Daoy (cell line): ENCODE measurements around the gene ZBTB4. TPM values are rescaled to one million over a fixed set of nuclear protein-coding genes. Genes with fewer than 3 reads are reported as not detected.

Experiments
- DNase-seq: peaks from one replicate; pipeline ENCODE4 v3.0.0-alpha.2; 2015; ENCODE audit warnings: low read depth
- total RNA-seq: library from RNA; depleted of rRNA; stranded (reverse); fragments of >200 nt; shearing (Covaris generic); gene quantifications from 2 replicates; pipeline ENCODE4 v1.2.3, GENCODE V29; 2014

The ZBTB4 gene
- total RNA-seq, 1 experiment from 2014 or later: 6.1 TPM

GRCh38 chr17:7441266-7441665 is 38.2 kb downstream of the ZBTB4 start:
- no peak for DNase-seq

GRCh38 chr17:7440834-7441195 is 38.6 kb downstream of the ZBTB4 start:
- DNase-seq: peak; percentile 73

GRCh38 chr17:7440113-7440833 is 39.2 kb downstream of the ZBTB4 start:
- peak; percentile 65 for DNase-seq

- DNase-seq: no peak
Measured at GRCh38 chr17:7439462-7440112, 39.8 kb downstream of the ZBTB4 start, which contains the start of gene FGF11. FGF11 (plus strand) TSS chr17:7439512; CDS start chr17:7439621, 109 bp downstream.

GRCh38 chr17:7438656-7439460 is 40.6 kb downstream of the ZBTB4 start:
- DNase-seq: no peak

GRCh38 chr17:7437950-7438614 is 41.3 kb downstream of the ZBTB4 start:
- DNase-seq: peak; percentile 72

DNA sequence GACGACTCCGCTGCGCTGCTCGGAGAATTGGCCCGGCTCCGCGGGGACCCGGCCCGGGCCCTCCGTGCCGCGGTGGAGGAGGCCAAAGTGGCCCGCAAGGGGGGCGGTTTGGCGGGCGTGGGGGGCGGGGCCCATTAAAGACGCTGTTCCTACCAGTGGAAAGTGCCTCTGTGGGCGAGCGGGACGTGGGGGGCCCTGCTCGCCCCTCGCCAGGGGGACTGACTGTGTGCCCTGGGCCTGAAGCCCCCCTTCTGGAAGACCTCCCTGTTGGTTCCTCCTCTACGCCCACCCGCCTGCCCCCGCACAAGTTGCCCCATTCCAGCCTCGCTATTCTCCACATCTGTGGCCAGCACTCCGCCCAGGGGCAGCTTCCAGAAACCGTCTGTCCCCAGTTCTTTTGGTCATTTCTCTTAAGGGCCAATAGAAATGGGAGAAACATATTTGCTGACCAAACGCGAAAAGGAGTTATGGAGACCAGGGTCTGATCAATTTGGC is 42.0 kb downstream of the ZBTB4 start:
- DNase-seq: no peak

GRCh38 chr17:7436556-7437368 is 42.7 kb downstream of the ZBTB4 start:
- peak; percentile 92 for DNase-seq

DNA sequence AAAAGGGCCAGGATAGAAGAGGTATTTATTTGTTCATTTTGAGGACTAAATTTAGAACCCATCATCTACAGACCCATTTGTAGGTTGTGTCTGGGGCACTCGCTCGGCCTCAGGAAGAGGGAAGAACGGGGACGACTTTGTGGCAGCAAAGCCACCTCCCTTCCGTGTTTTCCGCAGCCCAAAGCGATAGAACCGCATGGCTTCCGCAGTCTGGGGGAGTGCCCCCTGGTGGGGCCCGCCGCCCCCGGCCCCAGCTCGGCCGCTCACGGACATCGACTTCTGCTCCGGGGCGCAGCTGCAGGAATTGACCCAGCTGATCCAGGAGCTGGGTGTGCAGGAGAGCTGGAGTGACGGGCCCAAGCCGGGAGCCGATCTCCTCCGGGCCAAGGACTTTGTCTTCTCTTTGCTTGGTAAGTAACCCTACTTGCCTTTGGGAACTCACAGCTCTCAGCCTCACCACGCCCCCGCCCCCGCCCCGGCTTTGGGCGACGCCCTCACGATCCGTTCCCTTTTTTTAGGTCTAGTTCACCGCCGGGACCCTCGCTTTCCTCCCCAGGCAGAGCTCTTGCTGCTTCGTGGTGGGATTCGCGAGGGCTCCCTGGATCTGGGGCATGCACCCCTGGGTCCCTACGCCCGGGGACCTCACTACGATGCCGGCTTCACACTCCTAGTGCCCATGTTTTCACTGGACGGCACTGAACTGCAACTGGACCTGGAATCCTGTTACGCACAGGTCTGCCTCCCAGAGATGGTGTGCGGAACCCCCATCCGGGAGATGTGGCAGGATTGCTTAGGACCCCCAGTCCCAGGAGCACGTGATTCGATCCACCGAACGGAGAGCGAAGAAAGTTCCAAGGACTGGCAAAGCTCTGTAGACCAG is 43.5 kb downstream of the ZBTB4 start:
- peak; percentile 70 for DNase-seq

GRCh38 chr17:7432296-7432695 is 47.1 kb downstream of the ZBTB4 start:
- no peak for DNase-seq

DNA sequence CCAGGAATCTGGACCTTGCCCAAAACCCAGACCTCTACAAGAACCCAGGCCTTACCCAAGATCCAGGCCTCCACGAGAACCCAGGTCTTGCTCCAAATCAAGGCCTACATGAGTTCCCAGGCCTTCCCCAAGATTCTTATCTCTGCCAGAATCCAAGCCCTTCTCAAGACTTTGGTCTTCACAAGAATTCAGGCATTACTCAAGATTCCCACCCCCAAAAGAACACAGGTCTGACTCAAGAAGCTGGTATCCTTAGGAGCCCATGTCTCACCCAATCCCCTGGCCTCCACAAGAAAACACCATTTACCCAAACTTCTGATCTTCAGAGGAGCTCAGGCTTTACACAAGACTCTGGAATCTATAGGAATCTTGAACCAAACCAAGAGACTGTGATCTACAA is 48.2 kb downstream of the ZBTB4 start:
- no peak for DNase-seq

GRCh38 chr17:7429722-7430121 is 49.7 kb downstream of the ZBTB4 start:
- DNase-seq: no peak

DNA sequence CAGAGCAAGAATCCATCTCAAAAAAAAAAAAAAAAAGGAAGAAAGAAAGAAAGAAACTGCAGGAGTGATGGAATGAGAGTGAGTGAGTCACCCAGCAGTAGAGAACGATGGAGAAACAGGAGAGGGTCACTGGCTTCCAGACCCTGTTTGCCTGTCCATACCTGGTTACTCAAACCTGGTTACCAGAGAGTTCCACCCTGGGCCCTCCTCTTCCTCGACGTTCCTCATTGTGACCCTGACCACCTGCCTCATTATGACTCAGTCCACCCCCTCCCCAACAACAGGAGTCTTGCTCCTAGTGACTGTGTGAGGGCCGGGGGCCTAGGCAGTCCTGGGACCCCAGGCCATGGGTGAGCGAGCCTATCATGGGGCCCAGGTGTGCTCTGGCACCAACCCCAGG is 50.9 kb downstream of the ZBTB4 start, which contains the start of gene SPEM3:
Gene SPEM3 (plus strand): TSS at position 301 of the 400 bp plus-strand sequence. CDS start 46 bp downstream, at position 347.
- DNase-seq: no peak

GRCh38 chr17:7427549-7427948 is 51.9 kb downstream of the ZBTB4 start:
- no peak for DNase-seq

DNA sequence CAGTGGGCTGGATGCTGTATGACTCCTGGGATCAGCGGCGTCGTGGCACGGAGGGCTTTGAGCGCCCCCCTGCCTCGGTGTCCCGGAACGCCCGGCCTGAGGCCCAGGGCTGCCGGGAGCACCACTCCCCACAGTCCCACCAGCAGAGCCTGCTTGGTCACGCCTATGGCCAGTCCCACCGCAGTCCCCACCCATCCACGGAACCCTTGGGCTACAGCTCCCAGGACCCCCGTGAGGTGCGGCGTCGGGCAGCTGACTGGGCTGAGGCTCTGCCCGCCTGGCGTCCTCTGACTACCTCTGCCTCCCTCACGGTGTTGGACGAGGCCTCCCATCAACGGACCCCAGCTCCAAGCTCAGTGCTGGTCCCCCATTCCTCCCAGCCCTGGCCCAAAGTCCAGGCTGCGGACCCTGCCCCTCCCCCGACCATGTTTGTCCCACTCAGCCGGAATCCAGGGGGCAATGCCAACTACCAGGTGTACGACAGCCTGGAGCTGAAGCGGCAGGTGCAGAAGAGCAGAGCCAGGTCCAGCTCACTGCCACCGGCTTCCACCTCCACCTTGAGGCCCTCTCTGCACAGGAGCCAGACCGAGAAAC is 52.4 kb downstream of the ZBTB4 start:
- no peak for DNase-seq

DNA sequence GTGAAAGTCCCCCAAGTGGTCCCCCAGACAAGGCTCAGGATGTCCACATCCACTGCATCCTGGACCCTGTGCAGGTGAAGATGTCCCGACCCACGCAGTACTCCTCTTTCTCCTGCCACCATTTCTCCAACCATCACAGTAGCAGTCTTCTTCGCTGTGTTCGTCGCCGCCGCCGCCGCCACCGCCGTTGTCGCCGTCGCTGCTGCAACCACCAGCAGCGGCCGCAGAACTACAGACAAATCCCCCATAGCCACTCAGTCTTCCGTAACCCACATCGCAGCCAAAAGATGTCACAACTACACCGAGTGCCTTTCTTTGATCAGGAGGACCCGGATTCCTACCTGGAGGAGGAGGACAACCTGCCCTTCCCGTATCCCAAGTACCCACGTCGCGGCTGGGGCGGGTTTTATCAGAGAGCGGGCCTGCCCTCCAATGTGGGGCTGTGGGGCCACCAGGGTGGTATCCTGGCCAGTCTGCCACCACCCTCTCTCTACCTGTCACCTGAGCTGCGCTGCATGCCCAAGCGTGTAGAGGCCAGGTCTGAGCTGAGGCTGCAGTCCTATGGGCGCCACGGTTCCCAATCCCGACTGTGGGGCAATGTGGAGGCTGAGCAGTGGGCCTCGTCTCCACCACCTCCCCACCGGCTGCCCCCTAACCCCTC is 53.1 kb downstream of the ZBTB4 start:
- DNase-seq: no peak

DNA sequence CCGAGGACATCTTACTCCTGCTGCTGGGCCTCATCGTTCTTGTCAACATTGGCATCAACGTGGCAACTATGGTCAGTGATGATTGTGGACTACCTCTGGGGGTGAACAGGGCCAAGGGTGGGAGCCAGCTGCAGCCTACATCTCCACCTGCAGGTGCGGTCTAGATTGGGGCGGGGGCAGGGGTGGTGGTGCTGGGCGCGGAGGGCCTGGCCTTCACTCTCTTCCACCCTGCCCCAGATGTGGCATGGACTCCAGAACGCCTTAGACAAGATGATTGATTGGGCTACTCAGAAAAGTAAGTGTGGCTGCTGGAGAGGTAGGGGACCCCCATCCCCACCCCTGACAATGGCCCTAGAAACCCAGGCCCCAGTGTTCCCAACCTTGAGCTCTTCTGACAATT is 53.7 kb downstream of the ZBTB4 start:
- no peak for DNase-seq

GRCh38 chr17:7425316-7425715 is 54.1 kb downstream of the ZBTB4 start, which contains the start of gene SPEM2:
SPEM2 (plus strand) TSS chr17:7425616; CDS start chr17:7425689, 73 bp downstream.
- DNase-seq: no peak

DNA sequence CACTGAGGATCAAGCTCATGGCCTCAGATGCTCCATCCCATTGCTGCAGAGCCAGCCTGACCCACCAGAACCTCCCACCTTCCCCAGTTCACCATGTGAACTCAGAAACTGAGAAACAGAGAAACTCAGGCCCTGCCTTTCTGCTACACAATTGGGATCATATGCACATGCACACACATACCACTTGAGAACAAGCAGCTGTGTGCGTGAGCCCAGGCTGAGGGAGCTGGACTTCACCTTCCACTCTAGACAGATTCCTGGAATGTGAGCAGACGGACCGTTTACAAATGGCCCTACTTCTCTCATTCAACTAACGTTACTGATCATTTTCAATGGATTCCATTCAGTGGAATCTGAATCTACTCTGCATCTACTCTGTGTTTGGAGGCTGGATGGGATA is 55.8 kb downstream of the ZBTB4 start:
- no peak for DNase-seq
